GM12878 (cell line): ENCODE measurements around the gene VPS54.

Experiments used
- BHLHE40 ChIP-seq, 2 experiments: fragments of 450-650 bp in 1 of 2; IDR thresholded peaks; 2 replicates each; pipeline ENCODE4 v1.6.1; 2011 to 2017; ENCODE audit warnings: low read depth in 2 of 2, borderline replicate concordance in 1 of 2, improper control_type of control experiment in 1 of 2, low read length in 1 of 2, mild to moderate bottlenecking in 1 of 2
- CREM ChIP-seq: IDR thresholded peaks from 2 replicates; pipeline ENCODE4 v1.6.1; 2014; ENCODE audit warnings: antibody characterized with exemption, low read depth
- CTCF ChIP-seq, 3 experiments: IDR thresholded peaks in 2 of 3; conservative IDR thresholded peaks in 1 of 3; 2 replicates each; pipeline ENCODE4 v1.5.1; 2011; ENCODE audit warnings: low read depth in 3 of 3, low read length in 3 of 3, mild to moderate bottlenecking in 3 of 3, control low read depth in 2 of 3, moderate library complexity in 2 of 3, inconsistent platforms in 1 of 3, mixed read lengths in 1 of 3; ENCODE audit not compliant: control insufficient read depth in 2 of 3, insufficient read depth in 1 of 3; ENCODE audit errors: extremely low read depth in 1 of 3
- HDAC2 ChIP-seq: fragments of 200-600 bp; sonication (generic); IDR thresholded peaks from 2 replicates; pipeline ENCODE4 v1.6.1; 2017
- KDM1A ChIP-seq: fragments of 200-600 bp; sonication (generic); IDR thresholded peaks from 2 replicates; pipeline ENCODE4 v1.6.1; 2016; ENCODE audit warnings: borderline replicate concordance
- MTA2 ChIP-seq: fragments of 450-650 bp; IDR thresholded peaks from 2 replicates; pipeline ENCODE4 v1.6.1; 2016; ENCODE audit warnings: low read depth, mild to moderate bottlenecking, moderate library complexity
- POLR2AphosphoS2 ChIP-seq: IDR thresholded peaks from 2 replicates; pipeline ENCODE4 v1.6.1; 2011; ENCODE audit warnings: low read depth, mild to moderate bottlenecking, low read length, improper control_type of control experiment, moderate library complexity
- USF1 ChIP-seq: IDR thresholded peaks from 2 replicates; pipeline ENCODE4 v1.6.1; 2011; ENCODE audit warnings: borderline replicate concordance, low read depth, mild to moderate bottlenecking, moderate library complexity, mixed read lengths, low read length; ENCODE audit not compliant: insufficient read depth; ENCODE audit errors: extremely low read length
- ZNF24 ChIP-seq: fragments of 450-650 bp; IDR thresholded peaks from 2 replicates; pipeline ENCODE4 v1.6.1; 2017; ENCODE audit warnings: antibody characterized with exemption, mild to moderate bottlenecking
- TF ChIP-seq, protein P1 (sequence below): IDR thresholded peaks from 2 replicates; pipeline ENCODE4 v1.6.1; 2012; ENCODE audit warnings: mild to moderate bottlenecking, low read depth, low read length

DNA sequence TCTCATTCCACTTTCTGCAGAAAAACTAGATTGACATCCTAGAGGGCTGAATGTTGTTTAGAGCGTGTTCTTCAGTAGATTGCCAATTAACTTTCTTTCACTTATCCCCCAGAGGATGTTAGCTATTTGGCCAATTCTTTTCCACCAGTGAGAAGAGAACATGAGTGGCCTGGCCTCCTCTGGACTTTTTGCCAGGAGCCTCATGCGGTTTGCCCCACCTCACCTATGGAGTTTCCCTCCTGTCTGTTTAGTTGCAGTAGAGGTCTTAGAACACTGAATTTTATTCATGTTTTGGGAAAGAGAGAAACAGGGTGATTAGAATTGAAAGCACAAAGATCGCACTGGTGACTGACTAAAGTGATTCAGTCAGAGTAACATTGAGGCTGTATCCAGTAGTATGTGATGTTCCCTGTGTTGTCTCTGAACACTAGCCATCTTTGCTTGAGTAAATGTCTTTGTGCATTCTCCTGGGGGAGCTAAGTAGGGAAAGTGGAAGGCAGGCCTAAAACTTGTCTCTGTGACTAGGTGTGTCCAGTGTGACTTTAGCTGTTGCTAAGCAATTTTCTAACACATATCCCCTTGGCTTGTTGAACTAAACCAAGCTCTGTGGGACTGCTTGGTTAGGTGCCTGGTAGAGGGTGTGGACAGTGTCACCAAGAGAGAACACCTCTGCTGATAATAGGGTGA lies 143.5 kb downstream of the VPS54 start:
- no peak for TF ChIP-seq HDAC2
- TF ChIP-seq POLR2AphosphoS2: no peak
- no peak for TF ChIP-seq USF1
- TF ChIP-seq, protein P1, sequence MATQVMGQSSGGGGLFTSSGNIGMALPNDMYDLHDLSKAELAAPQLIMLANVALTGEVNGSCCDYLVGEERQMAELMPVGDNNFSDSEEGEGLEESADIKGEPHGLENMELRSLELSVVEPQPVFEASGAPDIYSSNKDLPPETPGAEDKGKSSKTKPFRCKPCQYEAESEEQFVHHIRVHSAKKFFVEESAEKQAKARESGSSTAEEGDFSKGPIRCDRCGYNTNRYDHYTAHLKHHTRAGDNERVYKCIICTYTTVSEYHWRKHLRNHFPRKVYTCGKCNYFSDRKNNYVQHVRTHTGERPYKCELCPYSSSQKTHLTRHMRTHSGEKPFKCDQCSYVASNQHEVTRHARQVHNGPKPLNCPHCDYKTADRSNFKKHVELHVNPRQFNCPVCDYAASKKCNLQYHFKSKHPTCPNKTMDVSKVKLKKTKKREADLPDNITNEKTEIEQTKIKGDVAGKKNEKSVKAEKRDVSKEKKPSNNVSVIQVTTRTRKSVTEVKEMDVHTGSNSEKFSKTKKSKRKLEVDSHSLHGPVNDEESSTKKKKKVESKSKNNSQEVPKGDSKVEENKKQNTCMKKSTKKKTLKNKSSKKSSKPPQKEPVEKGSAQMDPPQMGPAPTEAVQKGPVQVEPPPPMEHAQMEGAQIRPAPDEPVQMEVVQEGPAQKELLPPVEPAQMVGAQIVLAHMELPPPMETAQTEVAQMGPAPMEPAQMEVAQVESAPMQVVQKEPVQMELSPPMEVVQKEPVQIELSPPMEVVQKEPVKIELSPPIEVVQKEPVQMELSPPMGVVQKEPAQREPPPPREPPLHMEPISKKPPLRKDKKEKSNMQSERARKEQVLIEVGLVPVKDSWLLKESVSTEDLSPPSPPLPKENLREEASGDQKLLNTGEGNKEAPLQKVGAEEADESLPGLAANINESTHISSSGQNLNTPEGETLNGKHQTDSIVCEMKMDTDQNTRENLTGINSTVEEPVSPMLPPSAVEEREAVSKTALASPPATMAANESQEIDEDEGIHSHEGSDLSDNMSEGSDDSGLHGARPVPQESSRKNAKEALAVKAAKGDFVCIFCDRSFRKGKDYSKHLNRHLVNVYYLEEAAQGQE: no peak
- no peak for TF ChIP-seq CTCF (IDR thresholded peaks at IDR 0.05 in 2 of 3, conservative IDR thresholded peaks at IDR 0.05 in 1 of 3; ENCODE audit: control insufficient read depth in 2 of 3, extremely low read depth in 1 of 3, insufficient read depth in 1 of 3, low read depth in 3 of 3, low read length in 3 of 3)
- TF ChIP-seq MTA2: no peak
- no peak for TF ChIP-seq BHLHE40 (IDR thresholded peaks at IDR 0.05; ENCODE audit: borderline replicate concordance in 1 of 2, low read depth in 2 of 2, low read length in 1 of 2)
- TF ChIP-seq KDM1A: no peak
- TF ChIP-seq CREM: no peak
- no peak for TF ChIP-seq ZNF24
